HepG2 (cell line): ENCODE measurements around the gene GCM1.

Experiments used
- KLF6 ChIP-seq: IDR thresholded peaks from 2 replicates; pipeline ENCODE4 v1.8.0; 2016; ENCODE audit warnings: missing biosample characterization, missing genetic modification reagents
- NBN ChIP-seq: fragments of 450-650 bp; conservative IDR thresholded peaks from 2 replicates; pipeline ENCODE4 v1.6.1; 2017
- NCOR1 ChIP-seq: fragments of 200-600 bp; sonication (generic); IDR thresholded peaks from 2 replicates; pipeline ENCODE4 v1.7.0; 2017; ENCODE audit warnings: antibody characterized with exemption, low read length, borderline replicate concordance
- POLR2A ChIP-seq, 2 experiments: IDR thresholded peaks; 2 replicates each; pipeline ENCODE4 v1.6.1; 2011; ENCODE audit warnings: low read depth in 2 of 2, low read length in 2 of 2, mild to moderate bottlenecking in 1 of 2, moderate library complexity in 1 of 2; ENCODE audit not compliant: insufficient read depth in 1 of 2
- PTBP1 ChIP-seq: fragments of 200-400 bp; formaldehyde crosslinking; IDR thresholded peaks from 2 replicates; pipeline ENCODE4 v1.6.1; 2018; ENCODE audit warnings: low read length, low read depth; ENCODE audit not compliant: poor library complexity, severe bottlenecking
- ZNF24 ChIP-seq: fragments of 450-650 bp; IDR thresholded peaks from 2 replicates; pipeline ENCODE4 v1.6.1; 2017; ENCODE audit warnings: antibody characterized with exemption, mild to moderate bottlenecking
- ZNF589 ChIP-seq: sonication (generic); formaldehyde crosslinking; conservative IDR thresholded peaks from 2 replicates; pipeline ENCODE4 v1.8.0; 2022; ENCODE audit warnings: mild to moderate bottlenecking, moderate library complexity, missing genetic modification reagents
- TF ChIP-seq, protein P1 (sequence below): sonication (generic); formaldehyde crosslinking; IDR thresholded peaks from 2 replicates; pipeline ENCODE4 v1.5.0; 2020; ENCODE audit warnings: mild to moderate bottlenecking, missing genetic modification reagents, moderate library complexity
- TF ChIP-seq, protein P2 (sequence below): IDR thresholded peaks from 2 replicates; pipeline ENCODE4 v1.6.1; 2012; ENCODE audit warnings: inconsistent platforms
- TF ChIP-seq, protein P3 (sequence below): sonication (generic); formaldehyde crosslinking; IDR thresholded peaks from 2 replicates; pipeline ENCODE4 v1.4.0; 2020; ENCODE audit warnings: missing genetic modification reagents
- TF ChIP-seq, protein P4 (sequence below): sonication (generic); formaldehyde crosslinking; IDR thresholded peaks from 2 replicates; pipeline ENCODE4 v1.4.0; 2020; ENCODE audit warnings: mild to moderate bottlenecking, missing genetic modification reagents

DNA sequence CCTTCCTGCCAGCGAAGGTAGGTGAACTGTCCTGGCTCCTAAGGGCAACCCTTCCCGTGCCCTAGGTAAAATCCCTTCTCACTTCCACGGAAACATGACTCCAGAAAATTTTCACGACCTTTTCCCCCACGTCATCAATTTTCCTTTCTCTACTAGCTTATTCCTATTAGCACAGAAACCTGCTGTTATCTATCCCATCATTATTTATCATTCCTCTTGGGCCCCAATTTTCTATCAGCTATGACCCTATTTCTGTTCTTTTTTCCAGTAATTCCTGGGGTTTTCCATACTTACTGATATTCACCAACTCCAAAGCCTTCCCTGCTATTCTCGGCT, 23.8 kb upstream of the GCM1 start:
- TF ChIP-seq KLF6 (CRISPR knock-in tag) (no peak), PTBP1 (no peak), ZNF589 (CRISPR knock-in tag) (no peak), ZNF24 (no peak), NBN (no peak), POLR2A (IDR thresholded peaks at IDR 0.05; ENCODE audit: insufficient read depth in 1 of 2, low read depth in 2 of 2, low read length in 2 of 2) (no peak), NCOR1 (no peak)
- TF ChIP-seq, protein P1, sequence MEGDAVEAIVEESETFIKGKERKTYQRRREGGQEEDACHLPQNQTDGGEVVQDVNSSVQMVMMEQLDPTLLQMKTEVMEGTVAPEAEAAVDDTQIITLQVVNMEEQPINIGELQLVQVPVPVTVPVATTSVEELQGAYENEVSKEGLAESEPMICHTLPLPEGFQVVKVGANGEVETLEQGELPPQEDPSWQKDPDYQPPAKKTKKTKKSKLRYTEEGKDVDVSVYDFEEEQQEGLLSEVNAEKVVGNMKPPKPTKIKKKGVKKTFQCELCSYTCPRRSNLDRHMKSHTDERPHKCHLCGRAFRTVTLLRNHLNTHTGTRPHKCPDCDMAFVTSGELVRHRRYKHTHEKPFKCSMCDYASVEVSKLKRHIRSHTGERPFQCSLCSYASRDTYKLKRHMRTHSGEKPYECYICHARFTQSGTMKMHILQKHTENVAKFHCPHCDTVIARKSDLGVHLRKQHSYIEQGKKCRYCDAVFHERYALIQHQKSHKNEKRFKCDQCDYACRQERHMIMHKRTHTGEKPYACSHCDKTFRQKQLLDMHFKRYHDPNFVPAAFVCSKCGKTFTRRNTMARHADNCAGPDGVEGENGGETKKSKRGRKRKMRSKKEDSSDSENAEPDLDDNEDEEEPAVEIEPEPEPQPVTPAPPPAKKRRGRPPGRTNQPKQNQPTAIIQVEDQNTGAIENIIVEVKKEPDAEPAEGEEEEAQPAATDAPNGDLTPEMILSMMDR = no peak
- TF ChIP-seq, protein P2, sequence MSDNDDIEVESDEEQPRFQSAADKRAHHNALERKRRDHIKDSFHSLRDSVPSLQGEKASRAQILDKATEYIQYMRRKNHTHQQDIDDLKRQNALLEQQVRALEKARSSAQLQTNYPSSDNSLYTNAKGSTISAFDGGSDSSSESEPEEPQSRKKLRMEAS = no peak
- TF ChIP-seq, protein P3, sequence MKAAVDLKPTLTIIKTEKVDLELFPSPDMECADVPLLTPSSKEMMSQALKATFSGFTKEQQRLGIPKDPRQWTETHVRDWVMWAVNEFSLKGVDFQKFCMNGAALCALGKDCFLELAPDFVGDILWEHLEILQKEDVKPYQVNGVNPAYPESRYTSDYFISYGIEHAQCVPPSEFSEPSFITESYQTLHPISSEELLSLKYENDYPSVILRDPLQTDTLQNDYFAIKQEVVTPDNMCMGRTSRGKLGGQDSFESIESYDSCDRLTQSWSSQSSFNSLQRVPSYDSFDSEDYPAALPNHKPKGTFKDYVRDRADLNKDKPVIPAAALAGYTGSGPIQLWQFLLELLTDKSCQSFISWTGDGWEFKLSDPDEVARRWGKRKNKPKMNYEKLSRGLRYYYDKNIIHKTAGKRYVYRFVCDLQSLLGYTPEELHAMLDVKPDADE (CRISPR knock-in tag) = no peak
- TF ChIP-seq, protein P4, sequence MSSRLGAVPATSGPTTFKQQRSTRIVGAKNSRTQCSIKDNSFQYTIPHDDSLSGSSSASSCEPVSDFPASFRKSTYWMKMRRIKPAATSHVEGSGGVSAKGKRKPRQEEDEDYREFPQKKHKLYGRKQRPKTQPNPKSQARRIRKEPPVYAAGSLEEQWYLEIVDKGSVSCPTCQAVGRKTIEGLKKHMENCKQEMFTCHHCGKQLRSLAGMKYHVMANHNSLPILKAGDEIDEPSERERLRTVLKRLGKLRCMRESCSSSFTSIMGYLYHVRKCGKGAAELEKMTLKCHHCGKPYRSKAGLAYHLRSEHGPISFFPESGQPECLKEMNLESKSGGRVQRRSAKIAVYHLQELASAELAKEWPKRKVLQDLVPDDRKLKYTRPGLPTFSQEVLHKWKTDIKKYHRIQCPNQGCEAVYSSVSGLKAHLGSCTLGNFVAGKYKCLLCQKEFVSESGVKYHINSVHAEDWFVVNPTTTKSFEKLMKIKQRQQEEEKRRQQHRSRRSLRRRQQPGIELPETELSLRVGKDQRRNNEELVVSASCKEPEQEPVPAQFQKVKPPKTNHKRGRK (CRISPR knock-in tag) = no peak
